Smooth muscle cell (in vitro differentiated cells): ENCODE measurements around the gene KIF26B. TPM values are rescaled to one million over a fixed set of nuclear protein-coding genes. Genes with fewer than 3 reads are reported as not detected.
A peak's percentile ranks its signal among the peaks of the same experiment; 100 is the strongest.

Source experiments
- DNase-seq: peaks from one replicate; lab custom pipeline; 2025; ENCODE audit not compliant: unreplicated experiment; lab: John Stamatoyannopoulos, UW
- H2AFZ ChIP-seq: fragments of 200-600 bp; sonication (generic); 2 replicates; pipeline ENCODE4 v1.6.0; 2016; ENCODE audit warnings: antibody characterized with exemption, low read depth, mild to moderate bottlenecking
- H3F3A ChIP-seq: fragments of 200-600 bp; sonication (generic); 2 replicates; pipeline ENCODE4 v1.6.0; 2017; ENCODE audit warnings: antibody characterized with exemption, low read depth
- H3K27ac ChIP-seq: fragments of 200-600 bp; sonication (generic); 2 replicates; pipeline ENCODE4 v1.5.1; 2016; ENCODE audit warnings: low read depth, mild to moderate bottlenecking
- H3K27me3 ChIP-seq: fragments of 200-600 bp; sonication (generic); 2 replicates; pipeline ENCODE4 v1.6.1; 2016; ENCODE audit warnings: low read depth, mild to moderate bottlenecking
- H3K36me3 ChIP-seq: fragments of 200-600 bp; sonication (generic); 2 replicates; pipeline ENCODE4 v1.5.1; 2016; ENCODE audit warnings: low read depth
- H3K4me1 ChIP-seq: fragments of 200-600 bp; sonication (generic); 2 replicates; pipeline ENCODE4 v1.5.1; 2016; ENCODE audit warnings: low read depth
- H3K4me2 ChIP-seq: fragments of 200-600 bp; sonication (generic); 2 replicates; pipeline ENCODE4 v1.6.0; 2016; ENCODE audit warnings: mild to moderate bottlenecking
- H3K4me3 ChIP-seq: fragments of 200-600 bp; sonication (generic); 2 replicates; pipeline ENCODE4 v1.5.1; 2016; ENCODE audit warnings: mild to moderate bottlenecking
- H3K79me2 ChIP-seq: fragments of 200-600 bp; sonication (generic); 2 replicates; pipeline ENCODE4 v1.6.0; 2016; ENCODE audit warnings: low read depth, mild to moderate bottlenecking
- H3K9ac ChIP-seq: fragments of 200-600 bp; sonication (generic); 2 replicates; pipeline ENCODE4 v1.6.0; 2016; ENCODE audit warnings: low read depth
- H3K9me3 ChIP-seq: fragments of 200-600 bp; sonication (generic); replicated peaks from 2 replicates; pipeline ENCODE4 v1.5.1; 2016; ENCODE audit warnings: low read depth
- H4K20me1 ChIP-seq: fragments of 200-600 bp; sonication (generic); 2 replicates; pipeline ENCODE4 v1.6.0; 2016; ENCODE audit warnings: low read depth
- CTCF ChIP-seq: fragments of 200-600 bp; sonication (generic); IDR thresholded peaks from 2 replicates; pipeline ENCODE4 v1.5.1; 2017; ENCODE audit warnings: borderline replicate concordance, mild to moderate bottlenecking, antibody characterized with exemption; ENCODE audit not compliant: insufficient read depth, poor library complexity, severe bottlenecking
- WGBS: methylation state at CpG from one replicate; pipeline ENCODE4 v1.1.7; 2016; ENCODE audit warnings: low lambda C conversion rate; 5-methylcytosine and 5-hydroxymethylcytosine counted together
- polyA plus RNA-seq: library from polyadenylated mRNA; unstranded; fragments of >200 nt; fragmentation: Nextera tagmentation; extraction: Ambion mirVana; gene quantifications from 2 replicates; pipeline ENCODE4 v1.2.1, GENCODE V29; 2016
- total RNA-seq: library from RNA; depleted of rRNA; stranded (reverse); fragments of >200 nt; gene quantifications from 2 replicates; pipeline ENCODE4 v1.2.3, GENCODE V29; 2014

The KIF26B gene
- total and polyA plus RNA-seq, 2 experiments from 2014 or later, result 24.9 to 43.3 TPM

GRCh38 chr1:245698116-245698515 is 543.3 kb downstream of the KIF26B start:
- H3K4me2 ChIP-seq, result no peak overlapping the region
- H3K79me2 ChIP-seq, result no peaks in the 10 kb centered on the region
- no peak overlapping the region for H2AFZ ChIP-seq
- WGBS, result 97% methylated on average over 14 of the region's 14 CpGs
- peaks cover 7% of the 10 kb centered on the region for H3K36me3 ChIP-seq
- H3K9me3 ChIP-seq, result no peaks in the 10 kb centered on the region
- H4K20me1 ChIP-seq, result peaks cover 17% of the 10 kb centered on the region
- H3K4me1 ChIP-seq, result no peaks in the 10 kb centered on the region
- H3K27me3 ChIP-seq, result no peaks in the 10 kb centered on the region
- H3K4me3 ChIP-seq, result no peak overlapping the region
- no peak for DNase-seq
- no peak overlapping the region for H3K9ac ChIP-seq
- H3F3A ChIP-seq, result peaks cover 3% of the 10 kb centered on the region
- TF ChIP-seq CTCF, result no peak
- H3K27ac ChIP-seq, result no peak overlapping the region

DNA sequence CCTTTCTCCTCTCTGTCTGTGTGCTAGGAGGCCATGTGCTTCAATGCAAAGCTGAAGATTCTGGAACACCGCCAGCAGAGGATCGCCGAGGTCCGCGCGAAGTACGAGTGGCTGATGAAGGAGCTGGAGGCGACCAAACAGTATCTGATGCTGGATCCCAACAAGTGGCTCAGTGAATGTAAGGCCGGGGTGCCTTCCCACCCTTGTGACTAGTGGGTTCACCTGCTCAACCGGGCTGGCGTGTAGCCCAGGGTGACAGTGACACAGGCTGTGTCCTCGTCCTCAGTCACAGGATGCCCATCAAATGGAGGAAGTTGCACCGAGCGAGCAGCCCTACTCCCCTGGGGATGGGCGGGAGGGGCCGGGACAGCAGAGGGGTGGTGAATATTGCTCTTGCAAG is 544.1 kb downstream of the KIF26B start:
- H3K27me3 ChIP-seq, result no peaks in the 10 kb centered on the region
- no peak overlapping the region for H3K4me2 ChIP-seq
- no peaks in the 10 kb centered on the region for H3K4me1 ChIP-seq
- no peaks in the 10 kb centered on the region for H3K9me3 ChIP-seq
- no peaks in the 10 kb centered on the region for H3K79me2 ChIP-seq
- no peak overlapping the region for H3K27ac ChIP-seq
- H3K9ac ChIP-seq, result no peak overlapping the region
- 97% methylated on average over 16 of the region's 16 CpGs for WGBS
- H3K4me3 ChIP-seq, result no peak overlapping the region
- H3K36me3 ChIP-seq, result peaks cover 9% of the 10 kb centered on the region
- peaks cover 3% of the 10 kb centered on the region for H3F3A ChIP-seq
- no peak for TF ChIP-seq CTCF
- no peak overlapping the region for H2AFZ ChIP-seq
- peaks cover 13% of the 10 kb centered on the region for H4K20me1 ChIP-seq
- DNase-seq, result no peak

- Histone ChIP-seq H3K4me3 (no peak overlapping the region), H3K9ac (no peak overlapping the region), H2AFZ (no peak overlapping the region), H3K79me2 (no peaks in the 10 kb centered on the region), H3K4me2 (no peak overlapping the region), H4K20me1 (peaks cover 13% of the 10 kb centered on the region), H3K4me1 (no peaks in the 10 kb centered on the region), H3K36me3 (peaks cover 9% of the 10 kb centered on the region), H3K27me3 (no peaks in the 10 kb centered on the region), H3F3A (peaks cover 3% of the 10 kb centered on the region), H3K9me3 (no peaks in the 10 kb centered on the region), H3K27ac (no peak overlapping the region)
- TF ChIP-seq CTCF, result no peak
- 97% methylated on average over 13 of the region's 13 CpGs for WGBS
- no peak for DNase-seq
Observed at GRCh38 chr1:245700631-245701030, 545.8 kb downstream of the KIF26B start.

GRCh38 chr1:245701631-245702030 is 546.8 kb downstream of the KIF26B start:
- H3K4me3 ChIP-seq, result no peak overlapping the region
- peaks cover 13% of the 10 kb centered on the region for H4K20me1 ChIP-seq
- peaks cover 9% of the 10 kb centered on the region for H3K36me3 ChIP-seq
- no peak for TF ChIP-seq CTCF
- H3F3A ChIP-seq, result peaks cover 3% of the 10 kb centered on the region
- no peak for DNase-seq
- no peaks in the 10 kb centered on the region for H3K4me1 ChIP-seq
- H3K9me3 ChIP-seq, result no peaks in the 10 kb centered on the region
- H3K4me2 ChIP-seq, result no peak overlapping the region
- H2AFZ ChIP-seq, result no peak overlapping the region
- peak overlapping the region; percentile 0 for H3K27ac ChIP-seq
- no peak overlapping the region for H3K9ac ChIP-seq
- WGBS, result 93% methylated on average over 7 of the region's 7 CpGs
- no peaks in the 10 kb centered on the region for H3K79me2 ChIP-seq
- no peaks in the 10 kb centered on the region for H3K27me3 ChIP-seq
